GM12873 (cell line): ENCODE data around the gene SUCLG2.

Source experiments
- CTCF ChIP-seq: IDR thresholded peaks from 2 replicates; pipeline ENCODE4 v1.5.1; 2012; ENCODE audit warnings: low read depth, mild to moderate bottlenecking, moderate library complexity, low read length, control low read depth; ENCODE audit not compliant: insufficient read depth; ENCODE audit errors: missing control alignments

SUCLG2 gene

GRCh38 chr3:67509471-67510075 is 144.8 kb downstream of the SUCLG2 start:
- TF ChIP-seq CTCF: no peak

GRCh38 chr3:67507584-67507983 is 146.8 kb downstream of the SUCLG2 start:
- no peak for TF ChIP-seq CTCF

- no peak for TF ChIP-seq CTCF
These were observed 153.7 kb downstream of the SUCLG2 start for GRCh38 chr3:67500709-67501108.

- no peak for TF ChIP-seq CTCF
These were observed 156.7 kb downstream of the SUCLG2 start for GRCh38 chr3:67497746-67498145.

- TF ChIP-seq CTCF: no peak
These were observed 158.7 kb downstream of the SUCLG2 start for GRCh38 chr3:67495751-67496150.

GRCh38 chr3:67493808-67494207 is 160.6 kb downstream of the SUCLG2 start:
- no peak for TF ChIP-seq CTCF

- no peak for TF ChIP-seq CTCF
These were observed 163.8 kb downstream of the SUCLG2 start for GRCh38 chr3:67490658-67491057.
